Erythroblast (primary cell): ENCODE measurements around the gene ZMIZ1.

Source experiments
- GATA1 ChIP-seq: IDR thresholded peaks from 2 replicates; pipeline ENCODE4 v1.6.1; 2011; ENCODE audit warnings: low read depth, mild to moderate bottlenecking, control low read depth, low read length, moderate library complexity
- POLR2A ChIP-seq: IDR thresholded peaks from 2 replicates; pipeline ENCODE4 v1.6.1; 2011; ENCODE audit warnings: mild to moderate bottlenecking, low read length

DNA sequence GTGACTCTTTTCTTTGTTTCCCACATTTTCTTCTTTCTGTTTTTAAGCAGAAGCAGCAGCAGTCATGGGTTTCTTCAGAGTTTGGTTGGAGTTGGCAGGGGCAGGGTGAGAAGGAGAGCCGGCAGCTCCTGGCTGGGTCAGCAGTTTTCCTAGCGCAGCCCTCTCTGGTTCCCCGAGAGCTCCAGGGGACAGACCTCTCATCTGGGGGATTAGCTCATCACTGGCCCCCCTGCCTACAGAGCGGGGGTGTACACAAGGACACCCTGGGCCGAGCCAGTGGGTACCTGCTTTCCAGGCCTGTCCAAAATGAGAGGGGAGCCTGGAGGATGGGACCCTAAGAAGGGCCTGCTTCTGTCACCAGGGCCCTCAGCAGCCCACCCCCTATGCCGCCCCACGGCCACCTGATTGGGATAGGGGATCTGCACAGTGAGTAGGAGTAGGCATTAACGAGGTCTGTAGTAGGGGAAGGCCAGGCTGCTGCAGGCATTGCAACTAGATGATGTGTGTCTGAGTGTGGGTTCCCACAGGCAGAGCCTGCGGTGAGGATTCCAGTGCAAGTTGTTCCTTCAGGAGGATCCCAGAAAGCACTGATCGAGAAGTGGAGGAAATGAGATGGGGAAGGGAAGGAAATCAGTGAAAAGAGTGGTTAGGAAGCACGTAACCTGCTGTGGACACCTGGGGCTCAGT lies 155.6 kb downstream of the ZMIZ1 start:
- TF ChIP-seq POLR2A (no peak), GATA1 (no peak)
